Measurements from ENCODE around the gene ZC3H7A. TPM values are rescaled to one million over a fixed set of nuclear protein-coding genes. Genes with fewer than 3 reads are reported as not detected.

The ZC3H7A gene
- total RNA-seq (2012; rRNA removed), result 25.9 and 26.9 TPM in 2 replicates

GRCh38 chr16:11797166-11797956 is at the start of gene ZC3H7A:
ZC3H7A (minus strand) TSS chr16:11797258; CDS start chr16:11782354, 14,904 bp downstream.
- no peaks in the 10 kb centered on the region for H3K27me3 ChIP-seq (ENCODE audit: control insufficient read depth, insufficient read depth, low read length)
- H3K36me3 ChIP-seq (ENCODE audit: insufficient read depth, low read length), result peaks cover 17% of the 10 kb centered on the region
- H3K4me1 ChIP-seq (ENCODE audit: control insufficient read depth, insufficient read depth, low read length), result peaks cover 48% of the 10 kb centered on the region
- peak within 1 kb of the TSS; percentile 100 for H3K9ac ChIP-seq (ENCODE audit: low read depth, low read length)
- peak within 1 kb of the TSS; percentile 97 for H3K4me3 ChIP-seq (ENCODE audit: low read length)
- H3K9me3 ChIP-seq (replicated peaks; ENCODE audit: low read length), result no peaks in the 10 kb centered on the region
- peak within 1 kb of the TSS; percentile 99 for H3K4me2 ChIP-seq (ENCODE audit: low read length)

GRCh38 chr16:11844499-11844898 is 47.4 kb upstream of the ZC3H7A start:
- no peaks in the 10 kb centered on the region for H3K27me3 ChIP-seq (ENCODE audit: control insufficient read depth, insufficient read depth, low read length)
- H3K36me3 ChIP-seq (ENCODE audit: insufficient read depth, low read length), result peaks cover 91% of the 10 kb centered on the region
- no peak overlapping the region for H3K4me2 ChIP-seq (ENCODE audit: low read length)
- H3K9ac ChIP-seq (ENCODE audit: low read depth, low read length), result no peak overlapping the region
- peaks cover 10% of the 10 kb centered on the region for H3K4me1 ChIP-seq (ENCODE audit: control insufficient read depth, insufficient read depth, low read length)
- H3K9me3 ChIP-seq (replicated peaks; ENCODE audit: low read length), result no peaks in the 10 kb centered on the region
- H3K4me3 ChIP-seq (ENCODE audit: low read length), result no peak overlapping the region

- Histone ChIP-seq H3K27me3 (ENCODE audit: control insufficient read depth, insufficient read depth, low read length) (no peaks in the 10 kb centered on the region), H3K4me3 (ENCODE audit: low read length) (no peak overlapping the region), H3K4me2 (ENCODE audit: low read length) (no peak overlapping the region), H3K36me3 (ENCODE audit: insufficient read depth, low read length) (peaks cover 89% of the 10 kb centered on the region), H3K4me1 (ENCODE audit: control insufficient read depth, insufficient read depth, low read length) (peaks cover 5% of the 10 kb centered on the region), H3K9me3 (replicated peaks; ENCODE audit: low read length) (no peaks in the 10 kb centered on the region), H3K9ac (ENCODE audit: low read depth, low read length) (no peak overlapping the region)
Observed at GRCh38 chr16:11843861-11844260, 46.8 kb upstream of the ZC3H7A start.

GRCh38 chr16:11843206-11843605 is 46.1 kb upstream of the ZC3H7A start:
- peaks cover 89% of the 10 kb centered on the region for H3K36me3 ChIP-seq (ENCODE audit: insufficient read depth, low read length)
- no peaks in the 10 kb centered on the region for H3K27me3 ChIP-seq (ENCODE audit: control insufficient read depth, insufficient read depth, low read length)
- no peaks in the 10 kb centered on the region for H3K4me1 ChIP-seq (ENCODE audit: control insufficient read depth, insufficient read depth, low read length)
- no peaks in the 10 kb centered on the region for H3K9me3 ChIP-seq (replicated peaks; ENCODE audit: low read length)
- H3K4me3 ChIP-seq (ENCODE audit: low read length), result no peak overlapping the region
- no peak overlapping the region for H3K9ac ChIP-seq (ENCODE audit: low read depth, low read length)
- H3K4me2 ChIP-seq (ENCODE audit: low read length), result no peak overlapping the region

GRCh38 chr16:11841026-11841425 is 44.0 kb upstream of the ZC3H7A start:
- Histone ChIP-seq H3K27me3 (ENCODE audit: control insufficient read depth, insufficient read depth, low read length) (no peaks in the 10 kb centered on the region), H3K36me3 (ENCODE audit: insufficient read depth, low read length) (peaks cover 89% of the 10 kb centered on the region)

GRCh38 chr16:11836650-11837244 is 39.7 kb upstream of the ZC3H7A start:
- Histone ChIP-seq H3K9ac (ENCODE audit: low read depth, low read length) (no peak overlapping the region), H3K27me3 (ENCODE audit: control insufficient read depth, insufficient read depth, low read length) (no peaks in the 10 kb centered on the region), H3K4me2 (ENCODE audit: low read length) (peak overlapping the region; percentile 6), H3K9me3 (replicated peaks; ENCODE audit: low read length) (no peaks in the 10 kb centered on the region), H3K4me3 (ENCODE audit: low read length) (no peak overlapping the region), H3K36me3 (ENCODE audit: insufficient read depth, low read length) (peaks cover 59% of the 10 kb centered on the region), H3K4me1 (ENCODE audit: control insufficient read depth, insufficient read depth, low read length) (peaks cover 35% of the 10 kb centered on the region)

More at GRCh38 chr16:11841026-11841425, 44.0 kb upstream of the ZC3H7A start:
- Histone ChIP-seq H3K9ac (ENCODE audit: low read depth, low read length) (no peak overlapping the region), H3K4me2 (ENCODE audit: low read length) (no peak overlapping the region), H3K4me1 (ENCODE audit: control insufficient read depth, insufficient read depth, low read length) (peaks cover 12% of the 10 kb centered on the region), H3K4me3 (ENCODE audit: low read length) (no peak overlapping the region), H3K9me3 (replicated peaks; ENCODE audit: low read length) (no peaks in the 10 kb centered on the region)

GRCh38 chr16:11835891-11836649 is 39.0 kb upstream of the ZC3H7A start:
- Histone ChIP-seq H3K9me3 (replicated peaks; ENCODE audit: low read length) (no peaks in the 10 kb centered on the region), H3K36me3 (ENCODE audit: insufficient read depth, low read length) (peaks cover 52% of the 10 kb centered on the region), H3K9ac (ENCODE audit: low read depth, low read length) (no peak overlapping the region), H3K4me1 (ENCODE audit: control insufficient read depth, insufficient read depth, low read length) (peaks cover 35% of the 10 kb centered on the region), H3K4me3 (ENCODE audit: low read length) (no peak overlapping the region), H3K4me2 (ENCODE audit: low read length) (peak overlapping the region; percentile 6), H3K27me3 (ENCODE audit: control insufficient read depth, insufficient read depth, low read length) (no peaks in the 10 kb centered on the region)

- Histone ChIP-seq H3K27me3 (ENCODE audit: control insufficient read depth, insufficient read depth, low read length) (no peaks in the 10 kb centered on the region), H3K4me2 (ENCODE audit: low read length) (no peak overlapping the region), H3K9ac (ENCODE audit: low read depth, low read length) (no peak overlapping the region), H3K9me3 (replicated peaks; ENCODE audit: low read length) (no peaks in the 10 kb centered on the region), H3K4me1 (ENCODE audit: control insufficient read depth, insufficient read depth, low read length) (peaks cover 35% of the 10 kb centered on the region), H3K36me3 (ENCODE audit: insufficient read depth, low read length) (peaks cover 44% of the 10 kb centered on the region), H3K4me3 (ENCODE audit: low read length) (no peak overlapping the region)
Observed at GRCh38 chr16:11835309-11835708, 38.3 kb upstream of the ZC3H7A start.

- Histone ChIP-seq H3K9ac (ENCODE audit: low read depth, low read length) (peak overlapping the region; percentile 39), H3K9me3 (replicated peaks; ENCODE audit: low read length) (no peaks in the 10 kb centered on the region), H3K4me1 (ENCODE audit: control insufficient read depth, insufficient read depth, low read length) (peaks cover 35% of the 10 kb centered on the region), H3K27me3 (ENCODE audit: control insufficient read depth, insufficient read depth, low read length) (no peaks in the 10 kb centered on the region), H3K4me3 (ENCODE audit: low read length) (peak overlapping the region; percentile 3), H3K36me3 (ENCODE audit: insufficient read depth, low read length) (peaks cover 33% of the 10 kb centered on the region), H3K4me2 (ENCODE audit: low read length) (peak overlapping the region; percentile 53)
Observed at GRCh38 chr16:11833951-11834695, 37.1 kb upstream of the ZC3H7A start.

GRCh38 chr16:11828696-11829095 is 31.6 kb upstream of the ZC3H7A start:
- Histone ChIP-seq H3K9ac (ENCODE audit: low read depth, low read length) (no peak overlapping the region), H3K4me3 (ENCODE audit: low read length) (no peak overlapping the region), H3K9me3 (replicated peaks; ENCODE audit: low read length) (no peaks in the 10 kb centered on the region), H3K4me1 (ENCODE audit: control insufficient read depth, insufficient read depth, low read length) (peaks cover 7% of the 10 kb centered on the region), H3K4me2 (ENCODE audit: low read length) (no peak overlapping the region), H3K36me3 (ENCODE audit: insufficient read depth, low read length) (no peaks in the 10 kb centered on the region), H3K27me3 (ENCODE audit: control insufficient read depth, insufficient read depth, low read length) (no peaks in the 10 kb centered on the region)
